HT1080 (cell line): ENCODE data around the gene MAP4K2. TPM values are rescaled to one million over a fixed set of nuclear protein-coding genes. Genes with fewer than 3 reads are reported as not detected.

Experiments used
- DNase-seq: peaks from one replicate; pipeline ENCODE4 v3.0.0-alpha.2; 2015; ENCODE audit warnings: low read depth
- total RNA-seq: library from RNA; depleted of rRNA; stranded (reverse); fragments of >200 nt; shearing (Covaris generic); gene quantifications from 2 replicates; pipeline ENCODE4 v1.2.3, GENCODE V29; 2014; rRNA removed

Gene MAP4K2
- total RNA-seq, 1 experiment from 2014 or later: 23.3 TPM

DNA sequence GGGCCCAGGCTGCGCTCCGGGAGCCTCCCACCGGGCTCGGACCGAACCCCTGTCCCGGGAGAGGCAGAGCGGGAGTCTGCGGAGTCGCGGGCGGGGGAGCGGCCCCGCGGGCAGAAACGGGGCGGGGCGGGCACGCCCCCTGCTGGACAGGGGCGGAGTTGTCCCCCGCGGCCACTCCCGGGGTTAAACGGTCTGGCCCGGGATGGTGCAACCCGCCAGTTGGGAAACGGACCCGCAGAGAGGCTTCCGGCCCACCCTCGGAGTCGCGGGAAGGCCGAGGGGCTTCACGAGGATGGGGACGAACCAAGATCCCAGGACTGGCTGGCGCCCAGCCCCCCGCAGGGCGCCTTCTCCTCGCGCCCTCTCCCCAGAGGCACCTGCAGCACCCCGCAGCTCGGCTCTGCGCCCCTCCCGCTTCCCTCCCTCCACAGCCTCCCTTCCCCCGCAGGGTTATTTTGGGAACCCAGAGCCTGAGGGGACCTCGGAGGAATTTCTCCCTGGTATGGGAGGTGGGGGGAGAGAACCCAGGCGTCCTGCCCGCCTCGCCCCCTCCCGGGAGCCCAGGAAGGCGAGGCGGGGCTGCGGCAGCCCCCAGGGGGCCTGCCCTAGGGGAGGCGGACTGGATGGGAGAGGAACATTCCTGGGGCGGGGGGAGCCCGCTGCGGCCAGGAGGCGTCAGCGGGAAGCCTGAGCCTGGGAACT, 60.0 kb downstream of the MAP4K2 start:
- no peak for DNase-seq

DNA sequence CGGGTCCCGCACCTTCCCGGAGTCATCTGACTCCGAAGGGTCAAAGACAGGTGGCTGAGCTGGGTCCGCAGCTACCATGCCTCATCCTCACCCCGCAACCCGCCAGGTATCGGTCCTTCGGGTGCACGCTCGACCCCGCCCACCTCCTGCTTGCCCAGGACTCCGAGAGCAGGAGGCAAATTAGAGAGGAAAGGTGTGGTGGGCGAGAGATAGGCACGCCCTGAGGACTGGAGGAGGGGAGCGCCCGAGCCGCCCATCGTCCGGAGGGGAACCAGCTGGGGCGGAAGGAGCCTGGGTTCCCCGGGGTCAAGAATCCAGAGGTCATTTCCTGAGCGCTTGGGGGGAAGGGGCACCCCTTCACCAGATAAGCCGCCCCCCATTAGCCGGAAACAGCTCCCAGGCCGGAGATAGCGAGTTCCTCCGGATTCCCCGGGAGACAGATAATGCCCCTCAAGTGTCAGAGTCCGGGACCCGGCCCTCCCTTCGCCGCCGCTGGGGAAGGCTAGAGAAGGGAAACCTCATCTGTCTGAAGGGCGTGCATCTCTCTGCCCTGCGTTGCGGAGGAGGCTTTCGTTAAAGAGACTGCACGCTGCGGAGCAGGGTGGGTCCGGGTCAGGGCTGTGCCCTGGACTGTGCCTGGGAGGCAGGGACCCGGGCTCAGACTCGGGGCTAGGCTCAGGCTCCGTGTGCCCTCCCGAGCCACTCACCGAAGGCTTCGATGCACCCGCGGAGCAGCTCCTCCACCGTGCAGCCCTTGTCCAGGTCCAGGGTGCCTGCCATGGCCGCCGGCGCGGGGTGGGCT, 60.7 kb downstream of the MAP4K2 start:
- DNase-seq: no peak

DNA sequence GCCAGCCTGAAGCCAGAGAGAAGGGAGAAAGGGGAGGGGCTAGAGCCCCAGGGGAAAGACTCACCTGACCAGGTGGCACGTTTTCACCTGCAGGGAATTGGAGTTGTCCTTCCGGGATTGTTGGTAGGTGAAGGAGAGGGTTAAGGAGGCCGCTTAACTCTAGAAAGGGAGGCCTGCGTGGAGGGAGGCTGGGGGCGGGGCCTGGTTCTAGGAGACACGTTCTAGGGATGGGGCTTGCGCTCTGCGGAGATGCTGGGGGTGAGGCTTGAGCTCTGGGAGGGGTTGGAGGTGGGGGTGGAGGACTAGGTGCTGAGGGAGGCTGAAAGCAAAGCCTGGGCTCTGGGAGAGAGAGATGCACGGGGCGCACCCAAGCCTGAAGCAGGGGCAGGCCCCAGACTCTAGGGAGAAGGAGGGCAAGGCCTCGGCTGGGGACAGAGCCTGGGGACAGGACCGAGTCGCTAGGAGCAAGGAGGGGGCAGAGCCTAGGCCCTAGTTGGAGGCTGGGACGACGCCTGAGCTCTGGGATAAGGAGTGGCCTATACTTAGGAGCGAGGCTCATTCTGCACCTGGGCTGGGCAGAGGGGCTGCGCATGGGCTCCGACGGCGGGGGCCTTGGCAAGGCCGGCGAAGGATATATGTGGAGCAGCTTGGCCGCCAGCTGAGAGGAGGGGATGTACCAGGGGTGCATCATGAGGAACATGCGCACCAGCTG, 61.5 kb downstream of the MAP4K2 start:
- DNase-seq: no peak

GRCh38 chr11:64739871-64740270, 63.1 kb downstream of the MAP4K2 start:
- no peak for DNase-seq

DNA sequence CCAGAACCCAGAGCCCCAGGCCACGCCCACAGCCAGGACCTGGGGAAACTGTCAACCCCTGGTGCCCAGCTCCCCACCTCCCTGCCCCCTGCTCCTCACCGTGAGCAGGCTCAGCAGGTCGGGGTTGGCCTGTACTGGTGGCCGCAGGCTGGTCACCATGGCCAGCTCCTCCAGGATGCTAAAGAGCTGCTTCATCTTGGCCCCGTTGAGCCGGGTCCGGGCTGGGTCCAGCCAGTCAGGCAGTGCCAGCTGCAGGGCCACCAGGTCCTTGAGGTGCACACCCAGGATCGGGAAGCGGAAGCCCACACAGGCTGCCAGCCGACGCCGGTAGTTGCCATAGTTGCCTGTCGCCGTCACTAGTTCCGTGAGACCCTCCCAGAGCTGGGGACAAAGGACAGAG, 66.4 kb downstream of the MAP4K2 start:
- DNase-seq: no peak

DNA sequence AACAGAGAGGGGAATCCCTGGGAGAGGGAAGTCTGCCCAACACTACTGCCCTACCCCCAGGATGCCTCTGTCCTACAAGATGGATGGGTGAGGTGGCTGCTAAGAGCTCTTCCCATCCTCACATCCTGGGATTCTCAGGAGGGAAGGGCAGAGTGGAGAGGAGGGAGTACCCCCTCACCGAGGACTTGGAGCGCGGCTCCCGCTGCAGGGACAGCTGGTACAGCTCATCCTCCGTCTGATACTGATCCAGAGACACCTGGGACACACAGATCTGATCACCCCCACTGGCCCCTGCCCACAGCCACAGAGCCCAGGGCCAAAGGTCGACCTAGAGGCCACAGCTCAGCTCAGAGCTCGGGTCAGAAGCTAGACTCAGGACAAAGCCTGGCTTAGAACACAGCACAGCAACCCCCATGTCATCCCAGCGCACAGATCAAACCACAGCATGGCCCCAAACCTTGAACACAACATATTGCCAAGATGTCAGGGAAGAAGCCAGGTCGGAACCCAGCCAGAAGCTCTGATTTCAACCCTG, 67.2 kb downstream of the MAP4K2 start:
- DNase-seq: no peak

Other genes starting within 250 kb of the MAP4K2 start
- gene SLC22A11, start 247.3 kb downstream of the MAP4K2 start, total RNA-seq: not detected in 2 replicates
- not detected in 2 replicates for gene SLC22A12, start 212.0 kb downstream of the MAP4K2 start, total RNA-seq
- gene NRXN2, start 80.0 kb downstream of the MAP4K2 start, total RNA-seq: 0.42 TPM in 1 of 2 replicates, not detected in the other
- not detected in 2 replicates for gene RASGRP2, start 59.1 kb downstream of the MAP4K2 start, total RNA-seq
- gene PYGM, start 43.2 kb downstream of the MAP4K2 start, total RNA-seq: 0.02 TPM in 1 of 2 replicates, not detected in the other
- 110 and 153 TPM in 2 replicates for gene SF1, start 24.7 kb downstream of the MAP4K2 start, total RNA-seq
- gene MEN1, start 7.3 kb upstream of the MAP4K2 start, total RNA-seq: 22.3 and 34.1 TPM in 2 replicates
- gene CDC42BPG, start 41.4 kb upstream of the MAP4K2 start, total RNA-seq: 0.13 and 0.23 TPM in 2 replicates
- 62.0 and 80.4 TPM in 2 replicates for gene EHD1, start 75.4 kb upstream of the MAP4K2 start, total RNA-seq
- gene ATG2A, start 114.0 kb upstream of the MAP4K2 start, total RNA-seq: 17.5 and 19.6 TPM in 2 replicates
- 7.7 and 8.3 TPM in 2 replicates for gene PPP2R5B, start 121.5 kb upstream of the MAP4K2 start, total RNA-seq
- 0.53 TPM in 1 of 2 replicates, not detected in the other for gene GPHA2, start 132.7 kb upstream of the MAP4K2 start, total RNA-seq
- not detected in 2 replicates for gene MAJIN, start 168.9 kb upstream of the MAP4K2 start, total RNA-seq
- gene BATF2, start 193.8 kb upstream of the MAP4K2 start, total RNA-seq: 1.6 and 3.1 TPM in 2 replicates
- 237 and 263 TPM in 2 replicates for gene ARL2, start 210.9 kb upstream of the MAP4K2 start, total RNA-seq
- 20.1 and 23.1 TPM in 2 replicates for gene SNX15, start 224.2 kb upstream of the MAP4K2 start, total RNA-seq
- gene SAC3D1, start 238.0 kb upstream of the MAP4K2 start, total RNA-seq: 21.3 and 25.1 TPM in 2 replicates